Measurements from ENCODE around the gene SGK2. TPM values are rescaled to one million over a fixed set of nuclear protein-coding genes. Genes with fewer than 3 reads are reported as not detected.
A peak's percentile ranks its signal among the peaks of the same experiment; 100 is the strongest.

The SGK2 gene
- total and polyA plus RNA-seq, 9 of the 15 experiments (the other 6 are each of a cell fraction or from before 2014, with no cell fraction given), result 0.07 to 0.31 (median 0.15) TPM; not detected in 2

DNA sequence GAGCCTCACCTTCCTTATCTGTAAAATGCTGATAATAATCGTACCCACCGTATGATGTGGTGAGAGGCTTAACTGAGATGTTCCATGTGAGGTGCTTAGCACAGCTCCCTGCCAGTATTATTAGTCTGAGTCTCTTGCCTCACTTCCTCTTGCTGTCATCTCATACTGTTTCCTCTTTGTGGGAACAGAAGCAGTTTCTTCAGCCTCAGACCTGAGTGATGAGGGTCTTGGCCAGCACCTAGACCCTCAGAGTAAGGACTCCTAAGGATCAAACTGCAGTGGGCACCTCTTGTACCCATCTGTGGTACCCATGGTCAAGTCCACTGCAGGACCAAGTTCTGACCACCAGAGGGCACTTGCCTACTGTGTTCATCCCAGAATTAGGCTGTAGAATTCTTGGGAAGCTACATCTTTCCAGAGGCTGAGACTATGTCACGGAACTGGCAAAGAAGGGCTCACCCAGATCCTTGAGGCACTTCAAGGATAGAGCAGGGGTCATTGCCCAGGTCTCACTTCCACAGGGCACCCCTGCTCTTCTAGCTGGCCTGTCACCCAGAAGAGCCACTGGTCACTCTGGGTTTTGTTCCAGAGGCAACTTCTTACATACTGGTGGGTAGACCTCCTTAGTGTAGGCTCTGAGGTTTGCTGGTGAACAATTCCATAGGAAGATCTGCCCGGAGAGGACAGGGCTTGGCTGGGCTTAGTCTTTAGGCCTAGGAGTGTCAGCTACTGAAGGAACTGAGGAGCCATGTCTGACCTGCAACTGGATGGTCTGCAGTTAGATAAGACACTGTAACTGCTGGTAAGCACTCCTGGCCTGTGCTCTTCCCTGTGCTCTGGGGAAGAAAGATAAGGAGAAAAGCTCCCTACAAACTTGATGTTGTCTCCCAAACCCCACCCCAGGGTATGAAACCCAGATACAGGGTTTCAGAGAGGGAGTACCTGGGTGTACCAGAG lies 20.6 kb upstream of the SGK2 start (continued):
- TF ChIP-seq, protein P1, sequence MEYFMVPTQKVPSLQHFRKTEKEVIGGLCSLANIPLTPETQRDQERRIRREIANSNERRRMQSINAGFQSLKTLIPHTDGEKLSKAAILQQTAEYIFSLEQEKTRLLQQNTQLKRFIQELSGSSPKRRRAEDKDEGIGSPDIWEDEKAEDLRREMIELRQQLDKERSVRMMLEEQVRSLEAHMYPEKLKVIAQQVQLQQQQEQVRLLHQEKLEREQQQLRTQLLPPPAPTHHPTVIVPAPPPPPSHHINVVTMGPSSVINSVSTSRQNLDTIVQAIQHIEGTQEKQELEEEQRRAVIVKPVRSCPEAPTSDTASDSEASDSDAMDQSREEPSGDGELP (CRISPR knock-in tag; IDR thresholded peaks at IDR 0.05; ENCODE audit: borderline replicate concordance), result no peak; the same call in 1 of the 2 replicates
- TF ChIP-seq, protein P2, sequence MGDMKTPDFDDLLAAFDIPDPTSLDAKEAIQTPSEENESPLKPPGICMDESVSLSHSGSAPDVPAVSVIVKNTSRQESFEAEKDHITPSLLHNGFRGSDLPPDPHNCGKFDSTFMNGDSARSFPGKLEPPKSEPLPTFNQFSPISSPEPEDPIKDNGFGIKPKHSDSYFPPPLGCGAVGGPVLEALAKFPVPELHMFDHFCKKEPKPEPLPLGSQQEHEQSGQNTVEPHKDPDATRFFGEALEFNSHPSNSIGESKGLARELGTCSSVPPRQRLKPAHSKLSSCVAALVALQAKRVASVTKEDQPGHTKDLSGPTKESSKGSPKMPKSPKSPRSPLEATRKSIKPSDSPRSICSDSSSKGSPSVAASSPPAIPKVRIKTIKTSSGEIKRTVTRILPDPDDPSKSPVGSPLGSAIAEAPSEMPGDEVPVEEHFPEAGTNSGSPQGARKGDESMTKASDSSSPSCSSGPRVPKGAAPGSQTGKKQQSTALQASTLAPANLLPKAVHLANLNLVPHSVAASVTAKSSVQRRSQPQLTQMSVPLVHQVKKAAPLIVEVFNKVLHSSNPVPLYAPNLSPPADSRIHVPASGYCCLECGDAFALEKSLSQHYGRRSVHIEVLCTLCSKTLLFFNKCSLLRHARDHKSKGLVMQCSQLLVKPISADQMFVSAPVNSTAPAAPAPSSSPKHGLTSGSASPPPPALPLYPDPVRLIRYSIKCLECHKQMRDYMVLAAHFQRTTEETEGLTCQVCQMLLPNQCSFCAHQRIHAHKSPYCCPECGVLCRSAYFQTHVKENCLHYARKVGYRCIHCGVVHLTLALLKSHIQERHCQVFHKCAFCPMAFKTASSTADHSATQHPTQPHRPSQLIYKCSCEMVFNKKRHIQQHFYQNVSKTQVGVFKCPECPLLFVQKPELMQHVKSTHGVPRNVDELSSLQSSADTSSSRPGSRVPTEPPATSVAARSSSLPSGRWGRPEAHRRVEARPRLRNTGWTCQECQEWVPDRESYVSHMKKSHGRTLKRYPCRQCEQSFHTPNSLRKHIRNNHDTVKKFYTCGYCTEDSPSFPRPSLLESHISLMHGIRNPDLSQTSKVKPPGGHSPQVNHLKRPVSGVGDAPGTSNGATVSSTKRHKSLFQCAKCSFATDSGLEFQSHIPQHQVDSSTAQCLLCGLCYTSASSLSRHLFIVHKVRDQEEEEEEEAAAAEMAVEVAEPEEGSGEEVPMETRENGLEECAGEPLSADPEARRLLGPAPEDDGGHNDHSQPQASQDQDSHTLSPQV (IDR thresholded peaks at IDR 0.05), result peak; percentile 60
- TF ChIP-seq BRD9 (IDR thresholded peaks at IDR 0.05; ENCODE audit: low read depth, partially characterized antibody), result peak; percentile 12
- TF ChIP-seq, protein P3, sequence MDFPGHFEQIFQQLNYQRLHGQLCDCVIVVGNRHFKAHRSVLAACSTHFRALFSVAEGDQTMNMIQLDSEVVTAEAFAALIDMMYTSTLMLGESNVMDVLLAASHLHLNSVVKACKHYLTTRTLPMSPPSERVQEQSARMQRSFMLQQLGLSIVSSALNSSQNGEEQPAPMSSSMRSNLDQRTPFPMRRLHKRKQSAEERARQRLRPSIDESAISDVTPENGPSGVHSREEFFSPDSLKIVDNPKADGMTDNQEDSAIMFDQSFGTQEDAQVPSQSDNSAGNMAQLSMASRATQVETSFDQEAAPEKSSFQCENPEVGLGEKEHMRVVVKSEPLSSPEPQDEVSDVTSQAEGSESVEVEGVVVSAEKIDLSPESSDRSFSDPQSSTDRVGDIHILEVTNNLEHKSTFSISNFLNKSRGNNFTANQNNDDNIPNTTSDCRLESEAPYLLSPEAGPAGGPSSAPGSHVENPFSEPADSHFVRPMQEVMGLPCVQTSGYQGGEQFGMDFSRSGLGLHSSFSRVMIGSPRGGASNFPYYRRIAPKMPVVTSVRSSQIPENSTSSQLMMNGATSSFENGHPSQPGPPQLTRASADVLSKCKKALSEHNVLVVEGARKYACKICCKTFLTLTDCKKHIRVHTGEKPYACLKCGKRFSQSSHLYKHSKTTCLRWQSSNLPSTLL (IDR thresholded peaks at IDR 0.05), result no peak
- TF ChIP-seq ZBTB7A (IDR thresholded peaks at IDR 0.05; ENCODE audit: borderline replicate concordance, control insufficient read depth, low read depth, low read length), result 0 out of 2 replicates have a peak, but pooled peaks have one; percentile 32
- TF ChIP-seq, protein P4, sequence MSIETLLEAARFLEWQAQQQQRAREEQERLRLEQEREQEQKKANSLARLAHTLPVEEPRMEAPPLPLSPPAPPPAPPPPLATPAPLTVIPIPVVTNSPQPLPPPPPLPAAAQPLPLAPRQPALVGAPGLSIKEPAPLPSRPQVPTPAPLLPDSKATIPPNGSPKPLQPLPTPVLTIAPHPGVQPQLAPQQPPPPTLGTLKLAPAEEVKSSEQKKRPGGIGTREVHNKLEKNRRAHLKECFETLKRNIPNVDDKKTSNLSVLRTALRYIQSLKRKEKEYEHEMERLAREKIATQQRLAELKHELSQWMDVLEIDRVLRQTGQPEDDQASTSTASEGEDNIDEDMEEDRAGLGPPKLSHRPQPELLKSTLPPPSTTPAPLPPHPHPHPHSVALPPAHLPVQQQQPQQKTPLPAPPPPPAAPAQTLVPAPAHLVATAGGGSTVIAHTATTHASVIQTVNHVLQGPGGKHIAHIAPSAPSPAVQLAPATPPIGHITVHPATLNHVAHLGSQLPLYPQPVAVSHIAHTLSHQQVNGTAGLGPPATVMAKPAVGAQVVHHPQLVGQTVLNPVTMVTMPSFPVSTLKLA (conservative IDR thresholded peaks at IDR 0.05), result no peak; a peak in 1 of 4 replicates
- TF ChIP-seq, protein P5, sequence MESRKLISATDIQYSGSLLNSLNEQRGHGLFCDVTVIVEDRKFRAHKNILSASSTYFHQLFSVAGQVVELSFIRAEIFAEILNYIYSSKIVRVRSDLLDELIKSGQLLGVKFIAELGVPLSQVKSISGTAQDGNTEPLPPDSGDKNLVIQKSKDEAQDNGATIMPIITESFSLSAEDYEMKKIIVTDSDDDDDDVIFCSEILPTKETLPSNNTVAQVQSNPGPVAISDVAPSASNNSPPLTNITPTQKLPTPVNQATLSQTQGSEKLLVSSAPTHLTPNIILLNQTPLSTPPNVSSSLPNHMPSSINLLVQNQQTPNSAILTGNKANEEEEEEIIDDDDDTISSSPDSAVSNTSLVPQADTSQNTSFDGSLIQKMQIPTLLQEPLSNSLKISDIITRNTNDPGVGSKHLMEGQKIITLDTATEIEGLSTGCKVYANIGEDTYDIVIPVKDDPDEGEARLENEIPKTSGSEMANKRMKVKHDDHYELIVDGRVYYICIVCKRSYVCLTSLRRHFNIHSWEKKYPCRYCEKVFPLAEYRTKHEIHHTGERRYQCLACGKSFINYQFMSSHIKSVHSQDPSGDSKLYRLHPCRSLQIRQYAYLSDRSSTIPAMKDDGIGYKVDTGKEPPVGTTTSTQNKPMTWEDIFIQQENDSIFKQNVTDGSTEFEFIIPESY (CRISPR knock-in tag; IDR thresholded peaks at IDR 0.05), result no peak
- no peak for TF ChIP-seq ESRRB (CRISPR knock-in tag; IDR thresholded peaks at IDR 0.05; ENCODE audit: borderline replicate concordance)
- TF ChIP-seq ELF2 (CRISPR knock-in tag; IDR thresholded peaks at IDR 0.05), result no peak
- no peak for TF ChIP-seq ZNF717 (CRISPR knock-in tag; IDR thresholded peaks at IDR 0.05)
- no peak for TF ChIP-seq ADNP (tag; IDR thresholded peaks at IDR 0.05)

All from K562 (cell line).